Measurements from ENCODE around the gene ARSG. TPM values are rescaled to one million over a fixed set of nuclear protein-coding genes. Genes with fewer than 3 reads are reported as not detected.
"Not testable (repeated sequence)": the region's sequence is repeated elsewhere in the genome, so short reads cannot be mapped to it uniquely, and the experiment has no call there.

Gene ARSG
- total RNA-seq, 4 donors from 2014 or later: 1.4 to 8.2 (median 2.6) TPM

- DNase-seq (ENCODE audit: low spot score): no peak
- no peak for TF ChIP-seq CTCF (IDR thresholded peaks at IDR 0.05)
- ATAC-seq (ENCODE audit: low FRiP score): no peak
Measured at GRCh38 chr17:68302066-68302564, 10.8 kb downstream of the ARSG start.

GRCh38 chr17:68302666-68303065 is 11.4 kb downstream of the ARSG start:
- no peak for DNase-seq (ENCODE audit: low spot score)
- no peak for TF ChIP-seq CTCF (IDR thresholded peaks at IDR 0.05)
- ATAC-seq (ENCODE audit: low FRiP score): no peak

- no peak for ATAC-seq (ENCODE audit: low FRiP score)
- DNase-seq (ENCODE audit: low spot score): no peak
- no peak for TF ChIP-seq CTCF (IDR thresholded peaks at IDR 0.05)
Measured at GRCh38 chr17:68304706-68305105, 13.4 kb downstream of the ARSG start.

GRCh38 chr17:68305142-68305541 is 13.8 kb downstream of the ARSG start:
- no peak for DNase-seq (ENCODE audit: low spot score)
- no peak for ATAC-seq (ENCODE audit: low FRiP score)
- no peak for TF ChIP-seq CTCF (IDR thresholded peaks at IDR 0.05)

- DNase-seq (ENCODE audit: low spot score) (no peak), ATAC-seq (ENCODE audit: low FRiP score) (no peak)
- TF ChIP-seq CTCF (IDR thresholded peaks at IDR 0.05): no peak
Measured at GRCh38 chr17:68306819-68307218, 15.5 kb downstream of the ARSG start.

- no peak for TF ChIP-seq CTCF (IDR thresholded peaks at IDR 0.05)
- ATAC-seq (ENCODE audit: low FRiP score) (no peak), DNase-seq (ENCODE audit: low spot score) (no peak)
Measured at GRCh38 chr17:68307443-68307842, 16.1 kb downstream of the ARSG start.

- DNase-seq (ENCODE audit: low spot score); ATAC-seq (ENCODE audit: low FRiP score): not testable (repeated sequence)
Measured at GRCh38 chr17:68308486-68308885, 17.2 kb downstream of the ARSG start.

- DNase-seq (ENCODE audit: low spot score); ATAC-seq (ENCODE audit: low FRiP score): not testable (repeated sequence)
Measured at GRCh38 chr17:68309066-68309670, 17.9 kb downstream of the ARSG start.

All from omental fat pad (tissue), 4 donors.